SK-N-SH (cell line): ENCODE results near the gene HPCA. TPM values are rescaled to one million over a fixed set of nuclear protein-coding genes. Genes with fewer than 3 reads are reported as not detected.
A peak's percentile ranks its signal among the peaks of the same experiment; 100 is the strongest.

ENCODE experiments used
- CTCF ChIA-PET: fragments of 300-600, 350-600 bp; formaldehyde crosslinking; extraction: SDS; loops from one replicate; lab custom pipeline; 2021; lab: Yijun Ruan, JAX
- POLR2A ChIA-PET: fragments of 350-600 bp; sonication (Branson Sonifier 250); formaldehyde crosslinking; extraction: SDS; loops from one replicate; lab custom pipeline; 2020; ENCODE audit warnings: antibody characterized with exemption, inconsistent platforms; lab: Yijun Ruan, JAX
- DNase-seq: peaks from one replicate; pipeline ENCODE4 v3.0.0; 2012
- H2AFZ ChIP-seq: fragments of 200-600 bp; sonication (generic); 2 replicates; pipeline ENCODE4 v1.8.1; 2016; ENCODE audit warnings: antibody characterized with exemption, mild to moderate bottlenecking, low read depth
- H3F3A ChIP-seq: fragments of 200-600 bp; sonication (generic); replicated peaks from 2 replicates; pipeline ENCODE3; 2016; ENCODE audit warnings: antibody characterized with exemption, mild to moderate bottlenecking; ENCODE audit not compliant: insufficient read depth
- H3K27ac ChIP-seq, 2 experiments: fragments of 200-500 bp in 1 of 2; fragments of 200-600 bp in 1 of 2; sonication (Bioruptor generic) in 1 of 2; sonication (generic), shearing (Covaris generic) in 1 of 2; 2 replicates each; pipeline versions ENCODE4 v1.5.1 to v1.6.1; 2014 to 2016; ENCODE audit warnings: low read depth in 2 of 2, inconsistent platforms in 1 of 2, low read length in 1 of 2, mild to moderate bottlenecking in 1 of 2, mixed read lengths in 1 of 2
- H3K27me3 ChIP-seq: fragments of 200-600 bp; sonication (generic), shearing (Covaris generic); 2 replicates; pipeline ENCODE4 v1.6.1; 2016; ENCODE audit warnings: mixed run types; ENCODE audit not compliant: insufficient read depth
- H3K36me3 ChIP-seq, 2 experiments: fragments of 200-500 bp in 1 of 2; fragments of 200-600 bp in 1 of 2; sonication (Bioruptor generic) in 1 of 2; sonication (generic) in 1 of 2; replicated peaks in 1 of 2; 2 replicates each; pipeline versions ENCODE3 to v1.5.1; 2014 to 2016; ENCODE audit warnings: low read length in 1 of 2, mild to moderate bottlenecking in 1 of 2; ENCODE audit not compliant: insufficient read depth in 2 of 2, control insufficient read depth in 1 of 2
- H3K4me1 ChIP-seq, 2 experiments: fragments of 200-500 bp in 1 of 2; fragments of 200-600 bp in 1 of 2; sonication (Bioruptor generic) in 1 of 2; sonication (generic), shearing (Covaris generic) in 1 of 2; 2 replicates each; pipeline versions ENCODE4 v1.5.1 to v1.6.1; 2014 to 2016; ENCODE audit warnings: low read depth in 1 of 2, low read length in 1 of 2, mixed run types in 1 of 2; ENCODE audit not compliant: insufficient read depth in 2 of 2, control insufficient read depth in 1 of 2
- H3K4me2 ChIP-seq: fragments of 200-600 bp; sonication (generic), shearing (Covaris generic); 2 replicates; pipeline ENCODE4 v1.6.1; 2017; ENCODE audit warnings: mixed run types
- H3K4me3 ChIP-seq, 2 experiments: fragments of 200-500 bp in 1 of 2; fragments of 200-600 bp in 1 of 2; sonication (Bioruptor generic) in 1 of 2; sonication (generic), shearing (Covaris generic) in 1 of 2; 2 replicates each; pipeline versions ENCODE4 v1.5.1 to v1.8.1; 2014 to 2016; ENCODE audit warnings: low read depth in 2 of 2, inconsistent platforms in 1 of 2, low read length in 1 of 2, mild to moderate bottlenecking in 1 of 2, mixed read lengths in 1 of 2, moderate library complexity in 1 of 2
- H3K79me2 ChIP-seq: fragments of 200-600 bp; sonication (generic); 2 replicates; pipeline ENCODE4 v1.8.1; 2017; ENCODE audit warnings: mild to moderate bottlenecking; ENCODE audit not compliant: insufficient read depth
- H3K9ac ChIP-seq: fragments of 200-600 bp; sonication (generic); 2 replicates; pipeline ENCODE4 v1.6.1; 2017; ENCODE audit warnings: mixed run types
- H3K9me2 ChIP-seq: fragments of 200-600 bp; sonication (generic); 2 replicates; pipeline ENCODE4 v1.6.1; 2017; ENCODE audit warnings: mixed run types
- H3K9me3 ChIP-seq: fragments of 200-600 bp; sonication (generic); 2 replicates; pipeline ENCODE4 v1.6.1; 2017; ENCODE audit warnings: mixed run types, mild to moderate bottlenecking, moderate library complexity
- H4K20me1 ChIP-seq: fragments of 200-600 bp; sonication (generic); 2 replicates; pipeline ENCODE4 v1.6.1; 2017; ENCODE audit warnings: mild to moderate bottlenecking, mixed run types; ENCODE audit not compliant: insufficient read depth
- ELF1 ChIP-seq: IDR thresholded peaks from 2 replicates; pipeline ENCODE4 v1.4.0; 2012
- EP300 ChIP-seq, 2 experiments: IDR thresholded peaks; 2 replicates each; pipeline versions ENCODE4 v1.4.0 to v1.6.1; 2012; ENCODE audit warnings: borderline replicate concordance in 1 of 2, low read depth in 1 of 2, low read length in 1 of 2
- JUND ChIP-seq: IDR thresholded peaks from 2 replicates; pipeline ENCODE4 v1.4.0; 2012
- REST ChIP-seq: IDR thresholded peaks from 2 replicates; pipeline ENCODE4 v1.6.1; 2012; ENCODE audit warnings: mild to moderate bottlenecking, low read depth, low read length, moderate library complexity
- SIN3A ChIP-seq: IDR thresholded peaks from 2 replicates; pipeline ENCODE4 v1.6.1; 2012; ENCODE audit warnings: low read depth, mild to moderate bottlenecking, low read length, moderate library complexity, borderline replicate concordance
- WGBS: methylation state at CpG from one replicate; pipeline ENCODE4 v1.1.6; 2017; ENCODE audit warnings: low lambda C conversion rate; 5-methylcytosine and 5-hydroxymethylcytosine counted together
- polyA plus RNA-seq, 3 experiments: library from polyadenylated mRNA; depleted of rRNA; stranded (reverse); fragments of >200 nt; gene quantifications; 2 replicates each; pipeline ENCODE4 v1.2.3, GENCODE V29; 2012

HPCA gene
- polyA plus RNA-seq, 1 of the 3 experiments (the other 2 are of a cell fraction) = not detected

GRCh38 chr1:32848354-32849063 is 37.8 kb upstream of the HPCA start:
- no peaks in the 10 kb centered on the region for H3K9me3 ChIP-seq
- no peaks in the 10 kb centered on the region for H3K9me2 ChIP-seq
- peaks cover 7% of the 10 kb centered on the region for H3F3A ChIP-seq
- no peak overlapping the region for H2AFZ ChIP-seq
- no peaks in the 10 kb centered on the region for H4K20me1 ChIP-seq
- no peak overlapping the region; a peak in 1 of 4 replicates for H3K27ac ChIP-seq
- H3K4me2 ChIP-seq = no peak overlapping the region
- H3K79me2 ChIP-seq = no peaks in the 10 kb centered on the region
- peaks cover 12 to 34% of the 10 kb centered on the region in 2 experiments for H3K36me3 ChIP-seq
- 48% methylated on average over 2 of the region's 2 CpGs for WGBS
- peak; percentile 41 for DNase-seq
- POLR2A ChIA-PET = no interaction called here
- TF ChIP-seq ELF1 = no peak
- TF ChIP-seq EP300 (IDR thresholded peaks at IDR 0.05; ENCODE audit: borderline replicate concordance in 1 of 2, low read depth in 1 of 2, low read length in 1 of 2) = no peak
- TF ChIP-seq SIN3A = no peak
- no peak for TF ChIP-seq JUND
- TF ChIP-seq, all 33 proteins: peak for 0
- H3K27me3 ChIP-seq = no peaks in the 10 kb centered on the region
- H3K4me1 ChIP-seq = no peaks in the 10 kb centered on the region; a peak in 1 of 4 replicates
- CTCF ChIA-PET = interaction anchor here (0.7 to 1.9 kb wide), 4 partner anchors 9 to 237 kb away, joined by 3 to 4 read pairs (median 4); no protein-coding TSS in a partner anchor
- no peak overlapping the region for H3K4me3 ChIP-seq
- H3K9ac ChIP-seq = no peak overlapping the region

- Histone ChIP-seq H3K79me2 (no peaks in the 10 kb centered on the region), H3K4me1 (no peaks in the 10 kb centered on the region), H3K9ac (no peak overlapping the region), H3F3A (no peaks in the 10 kb centered on the region), H4K20me1 (no peaks in the 10 kb centered on the region), H3K9me2 (no peaks in the 10 kb centered on the region), H3K27ac (no peak overlapping the region), H3K27me3 (no peaks in the 10 kb centered on the region), H3K4me2 (no peak overlapping the region), H3K9me3 (no peaks in the 10 kb centered on the region), H2AFZ (no peak overlapping the region), H3K36me3 (peaks cover 43 to 62% of the 10 kb centered on the region in 2 experiments), H3K4me3 (no peak overlapping the region)
- WGBS = 96% methylated on average over 13 of the region's 13 CpGs
- no peak for DNase-seq
- CTCF ChIA-PET = no interaction called here
- peak; percentile 61; the same call in 1 of the 2 replicates for TF ChIP-seq REST
- no peak for TF ChIP-seq EP300 (IDR thresholded peaks at IDR 0.05; ENCODE audit: borderline replicate concordance in 1 of 2, low read depth in 1 of 2, low read length in 1 of 2)
- POLR2A ChIA-PET = no interaction called here
These were observed 30.3 kb upstream of the HPCA start for GRCh38 chr1:32855861-32856617.
